GM15510 (cell line): ENCODE data around the gene MAGEB3.

Source experiments
- POLR2A ChIP-seq: IDR thresholded peaks from 3 replicates; pipeline ENCODE4 v1.6.1; 2011; ENCODE audit warnings: borderline replicate concordance; ENCODE audit not compliant: insufficient read length; ENCODE audit errors: extremely low read depth

The MAGEB3 gene

GRCh38 chrX:30262763-30263162 is 32.3 kb downstream of the MAGEB3 start:
- TF ChIP-seq POLR2A: no peak

- TF ChIP-seq POLR2A: no peak
Observed at GRCh38 chrX:30270639-30271038, 40.2 kb downstream of the MAGEB3 start.

GRCh38 chrX:30275498-30275897 is 45.0 kb downstream of the MAGEB3 start:
- no peak for TF ChIP-seq POLR2A

GRCh38 chrX:30278365-30278764 is 47.9 kb downstream of the MAGEB3 start:
- TF ChIP-seq POLR2A: no peak

GRCh38 chrX:30280428-30280827 is 50.0 kb downstream of the MAGEB3 start:
- TF ChIP-seq POLR2A: no peak

GRCh38 chrX:30282527-30282926 is 52.1 kb downstream of the MAGEB3 start:
- TF ChIP-seq POLR2A: no peak

- TF ChIP-seq POLR2A: no peak
Observed at GRCh38 chrX:30283456-30284200, 53.2 kb downstream of the MAGEB3 start.
